CD4-positive, alpha-beta T cell (primary cell): ENCODE data around the gene TNS1. TPM values are rescaled to one million over a fixed set of nuclear protein-coding genes. Genes with fewer than 3 reads are reported as not detected.

Experiments used
- ATAC-seq: fragments of 200-7000 bp; cut with Tn5 transposase; one replicate; pipeline ENCODE4 v1.10.0; 2022; ENCODE audit warnings: mild to moderate bottlenecking; ENCODE audit not compliant: poor library complexity
- CTCF ChIA-PET: fragments of 350-600 bp; sonication (Branson Sonifier 250); formaldehyde crosslinking; loops from one replicate; lab custom pipeline; 2021; ENCODE audit warnings: antibody characterized with exemption, inconsistent platforms; lab: Charles Lee
- POLR2A ChIA-PET: fragments of 350-600 bp; sonication (Branson Sonifier 250); formaldehyde crosslinking; loops from one replicate; lab custom pipeline; 2021; ENCODE audit warnings: antibody characterized with exemption, inconsistent platforms; lab: Charles Lee
- DNase-seq, 14 experiments: peaks; one replicate each; pipeline ENCODE4 v3.0.0-alpha.2; 2013 to 2020; ENCODE audit warnings: mixed read lengths in 2 of 14
- H3K27ac ChIP-seq, 2 donors: one replicate each; pipeline versions ENCODE4 v1.5.1 to v1.7.0; 2013; ENCODE audit warnings: low read length in 2 of 2, low read depth in 1 of 2, mild to moderate bottlenecking in 1 of 2
- H3K27me3 ChIP-seq, 2 experiments: 1 replicate in 1 of 2; 2 replicates in 1 of 2; pipeline versions ENCODE4 v1.6.1 to v1.7.0; 2013; ENCODE audit warnings: low read length in 2 of 2, control low read depth in 1 of 2, mild to moderate bottlenecking in 1 of 2, moderate library complexity in 1 of 2; ENCODE audit not compliant: insufficient read depth in 2 of 2, control insufficient read depth in 1 of 2
- H3K36me3 ChIP-seq: one replicate; pipeline ENCODE4 v1.6.1; 2013; ENCODE audit warnings: low read length, control low read depth; ENCODE audit not compliant: insufficient read depth
- H3K4me1 ChIP-seq: one replicate; pipeline ENCODE4 v1.6.1; 2013; ENCODE audit warnings: low read length, control low read depth; ENCODE audit not compliant: insufficient read depth
- H3K4me3 ChIP-seq: one replicate; pipeline ENCODE4 v1.5.1; 2013; ENCODE audit warnings: mild to moderate bottlenecking, low read length, moderate library complexity
- H3K9me3 ChIP-seq, 2 experiments: 1 replicate in 1 of 2; 2 replicates in 1 of 2; pipeline versions ENCODE4 v1.6.1 to v1.7.0; 2013; ENCODE audit warnings: low read length in 2 of 2, mild to moderate bottlenecking in 2 of 2, control low read depth in 1 of 2, moderate library complexity in 1 of 2; ENCODE audit not compliant: control insufficient read depth in 1 of 2, insufficient read depth in 1 of 2
- H3K27ac Mint-ChIP-seq: one replicate; pipeline ENCODE4 v1.8.0; 2020; ENCODE audit warnings: mixed read lengths
- H3K27me3 Mint-ChIP-seq: one replicate; pipeline ENCODE4 v1.8.0; 2021; ENCODE audit warnings: mixed read lengths
- H3K36me3 Mint-ChIP-seq: one replicate; pipeline ENCODE4 v1.8.0; 2021; ENCODE audit warnings: low read depth, mixed read lengths
- H3K4me1 Mint-ChIP-seq: one replicate; pipeline ENCODE4 v1.8.0; 2021; ENCODE audit warnings: low read depth, mixed read lengths
- H3K4me3 Mint-ChIP-seq: one replicate; pipeline ENCODE4 v1.8.0; 2020; ENCODE audit warnings: mild to moderate bottlenecking, mixed read lengths
- H3K9me3 Mint-ChIP-seq: one replicate; pipeline ENCODE4 v1.8.0; 2020; ENCODE audit warnings: mixed read lengths
- intact Hi-C, 2 experiments: fragments of 100-400 bp; cut with DNase I in 1 of 2; cut with micrococcal nuclease in 1 of 2; formaldehyde crosslinking; loops; one replicate each; pipeline versions ENCODE4 v1.15.1 to v1.9.0; 2023 to 2025; cut with DNase I, micrococcal nuclease
- total RNA-seq, 174 experiments: library from RNA in 2 of 174; stranded (reverse) in 2 of 174; gene quantifications; one replicate each; pipeline ENCODE4 v1.2.3 and lab custom pipeline; 2021 to 2026
- TF ChIP-seq, protein P1 (sequence below): fragments of 200-600 bp; IDR thresholded peaks from one replicate; pipeline ENCODE4 v1.8.0; 2022; ENCODE audit warnings: antibody characterized with exemption, mild to moderate bottlenecking

The TNS1 gene
- total RNA-seq, 2 experiments from 2014 or later, result 0.25 to 0.34 TPM

DNA sequence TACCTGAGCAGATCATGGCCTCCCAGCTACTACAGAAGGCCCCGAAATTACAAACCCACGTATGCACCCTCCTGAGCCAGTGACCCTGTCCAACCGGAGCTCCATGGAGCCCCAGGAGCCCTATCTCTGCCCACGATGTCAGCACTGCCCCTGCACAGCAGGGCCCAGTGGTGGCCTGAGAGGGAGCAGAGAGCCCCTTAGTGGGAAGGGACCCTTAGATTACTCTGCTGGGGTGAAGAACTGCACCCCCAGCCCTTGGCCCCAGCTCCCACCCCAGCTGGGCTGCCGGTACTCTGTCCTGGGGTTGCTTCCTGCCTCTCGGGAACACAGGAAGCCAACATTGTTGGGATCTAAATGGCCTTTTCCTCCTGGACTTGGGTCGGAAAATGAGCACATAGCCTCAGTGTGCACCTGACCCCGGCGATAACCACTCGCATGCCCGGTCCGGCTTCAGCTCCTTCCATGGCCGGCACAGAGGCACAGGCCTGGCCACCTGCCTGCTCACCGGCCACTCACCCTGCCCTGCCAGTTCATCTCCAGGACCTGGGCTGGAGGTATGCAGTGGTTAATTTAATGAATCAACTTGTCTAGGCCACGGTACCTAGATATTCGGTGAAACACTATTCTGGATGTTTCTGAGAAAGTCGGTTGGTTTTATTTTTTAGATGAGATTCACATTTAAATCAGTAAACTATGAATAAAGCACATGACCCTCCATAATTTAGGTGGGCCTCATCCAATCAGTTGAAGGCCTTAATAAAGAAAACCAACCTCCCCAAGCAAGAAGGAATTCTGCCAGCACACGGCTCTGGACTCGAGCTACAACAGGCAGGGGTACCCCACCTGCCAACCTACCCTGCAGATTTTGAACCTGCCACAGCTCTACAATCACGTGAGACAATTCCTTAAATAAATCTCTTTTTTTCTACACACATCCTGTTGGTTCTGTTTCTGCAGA lies 19.2 kb downstream of the TNS1 start:
- Mint-ChIP-seq H3K27me3 (peaks cover 9% of the 10 kb centered on the region), H3K4me1 (no peaks in the 10 kb centered on the region), H3K27ac (no peak overlapping the region), H3K36me3 (no peaks in the 10 kb centered on the region), H3K4me3 (no peak overlapping the region), H3K9me3 (no peaks in the 10 kb centered on the region)
- intact Hi-C loops, result no loop called here
- no peaks in the 10 kb centered on the region for H3K36me3 ChIP-seq
- ChIA-PET CTCF (no interaction called here), POLR2A (no interaction called here)
- H3K9me3 ChIP-seq, result peaks cover 0 to 11% of the 10 kb centered on the region in 2 experiments
- no peak overlapping the region for H3K4me3 ChIP-seq
- DNase-seq (no peak), ATAC-seq (no peak)
- no peaks in the 10 kb centered on the region for H3K27me3 ChIP-seq
- H3K4me1 ChIP-seq, result no peaks in the 10 kb centered on the region
- TF ChIP-seq, protein P1, sequence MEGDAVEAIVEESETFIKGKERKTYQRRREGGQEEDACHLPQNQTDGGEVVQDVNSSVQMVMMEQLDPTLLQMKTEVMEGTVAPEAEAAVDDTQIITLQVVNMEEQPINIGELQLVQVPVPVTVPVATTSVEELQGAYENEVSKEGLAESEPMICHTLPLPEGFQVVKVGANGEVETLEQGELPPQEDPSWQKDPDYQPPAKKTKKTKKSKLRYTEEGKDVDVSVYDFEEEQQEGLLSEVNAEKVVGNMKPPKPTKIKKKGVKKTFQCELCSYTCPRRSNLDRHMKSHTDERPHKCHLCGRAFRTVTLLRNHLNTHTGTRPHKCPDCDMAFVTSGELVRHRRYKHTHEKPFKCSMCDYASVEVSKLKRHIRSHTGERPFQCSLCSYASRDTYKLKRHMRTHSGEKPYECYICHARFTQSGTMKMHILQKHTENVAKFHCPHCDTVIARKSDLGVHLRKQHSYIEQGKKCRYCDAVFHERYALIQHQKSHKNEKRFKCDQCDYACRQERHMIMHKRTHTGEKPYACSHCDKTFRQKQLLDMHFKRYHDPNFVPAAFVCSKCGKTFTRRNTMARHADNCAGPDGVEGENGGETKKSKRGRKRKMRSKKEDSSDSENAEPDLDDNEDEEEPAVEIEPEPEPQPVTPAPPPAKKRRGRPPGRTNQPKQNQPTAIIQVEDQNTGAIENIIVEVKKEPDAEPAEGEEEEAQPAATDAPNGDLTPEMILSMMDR, result no peak
- no peak overlapping the region for H3K27ac ChIP-seq

DNA sequence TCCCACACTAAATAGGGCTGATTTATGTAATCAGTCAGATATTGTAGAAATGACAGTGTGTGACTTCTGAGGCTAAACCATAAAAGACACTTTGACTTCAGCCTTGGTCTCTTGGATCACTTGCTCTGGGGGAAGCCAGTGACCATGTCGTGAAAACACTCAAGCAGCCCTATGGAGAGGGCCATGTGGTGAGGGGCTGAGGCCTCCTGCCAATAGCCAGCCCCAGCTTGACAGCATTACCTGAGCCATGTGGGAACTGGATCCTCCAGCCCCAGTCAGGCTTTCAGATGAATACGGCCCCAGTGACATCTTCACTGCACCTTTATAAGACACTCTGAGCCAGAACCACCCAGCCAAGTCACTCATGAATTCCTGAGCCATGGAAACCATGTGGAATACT lies 20.8 kb downstream of the TNS1 start:
- Mint-ChIP-seq H3K9me3 (no peaks in the 10 kb centered on the region), H3K36me3 (no peaks in the 10 kb centered on the region), H3K27me3 (peaks cover 9% of the 10 kb centered on the region), H3K4me1 (no peaks in the 10 kb centered on the region), H3K4me3 (no peak overlapping the region), H3K27ac (no peak overlapping the region)
- H3K27me3 ChIP-seq, result peaks cover 0 to 3% of the 10 kb centered on the region in 2 experiments
- TF ChIP-seq, protein P1, result no peak
- ChIA-PET CTCF (no interaction called here), POLR2A (no interaction called here)
- no peak overlapping the region for H3K4me3 ChIP-seq
- intact Hi-C loops, result no loop called here
- H3K4me1 ChIP-seq, result no peaks in the 10 kb centered on the region
- no peak for ATAC-seq
- no peak for DNase-seq
- no peak overlapping the region for H3K27ac ChIP-seq
- H3K36me3 ChIP-seq, result no peaks in the 10 kb centered on the region
- H3K9me3 ChIP-seq, result peaks cover 0 to 11% of the 10 kb centered on the region in 2 experiments

DNA sequence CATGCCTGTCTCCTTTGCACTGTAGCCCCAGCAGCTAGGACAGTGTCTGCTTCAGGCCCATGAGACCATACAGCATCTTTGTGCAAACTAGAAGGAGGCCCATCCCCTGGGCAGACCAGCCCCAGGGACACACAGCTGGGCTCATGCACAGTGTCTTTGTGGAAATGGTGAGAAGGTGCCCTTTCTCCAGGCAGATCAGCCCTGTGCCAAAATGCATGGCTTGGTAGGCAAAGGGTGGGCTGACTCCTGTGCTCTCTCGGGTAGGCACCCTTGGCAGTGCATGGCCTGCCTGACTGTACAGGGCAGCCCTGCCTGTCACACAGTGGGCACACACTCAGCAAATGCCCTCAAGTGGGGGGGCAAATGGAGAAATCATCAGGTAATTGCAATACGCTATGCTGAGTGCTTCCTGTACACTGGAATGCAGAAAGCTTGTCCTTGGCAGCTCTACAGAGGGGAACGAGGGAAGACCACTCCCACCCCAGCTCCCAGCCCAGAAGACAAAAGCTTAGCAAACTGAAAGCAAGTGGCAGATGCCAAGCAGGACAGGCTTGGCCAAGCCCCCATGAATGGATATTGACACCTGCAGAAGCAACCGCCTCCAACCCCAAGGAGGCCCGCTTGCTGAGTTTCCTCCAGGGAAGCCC lies 21.6 kb downstream of the TNS1 start:
- Mint-ChIP-seq H3K36me3 (no peaks in the 10 kb centered on the region), H3K4me1 (no peaks in the 10 kb centered on the region), H3K27ac (no peak overlapping the region), H3K9me3 (no peaks in the 10 kb centered on the region), H3K27me3 (peaks cover 9% of the 10 kb centered on the region), H3K4me3 (no peak overlapping the region)
- TF ChIP-seq, protein P1, result no peak
- intact Hi-C loops, result no loop called here
- no peaks in the 10 kb centered on the region for H3K4me1 ChIP-seq
- H3K27me3 ChIP-seq, result peaks cover 0 to 3% of the 10 kb centered on the region in 2 experiments
- H3K27ac ChIP-seq, result no peak overlapping the region
- ATAC-seq (no peak), DNase-seq (no peak)
- H3K4me3 ChIP-seq, result no peak overlapping the region
- ChIA-PET POLR2A (no interaction called here), CTCF (no interaction called here)
- peaks cover 0 to 11% of the 10 kb centered on the region in 2 experiments for H3K9me3 ChIP-seq
- H3K36me3 ChIP-seq, result no peaks in the 10 kb centered on the region
